Mucosa of rectum (tissue), 2 donors: ENCODE measurements around the gene AKAP10.
A peak's percentile ranks its signal among the peaks of the same experiment; 100 is the strongest.
"Not testable (repeated sequence)": the region's sequence is repeated elsewhere in the genome, so short reads cannot be mapped to it uniquely, and the experiment has no call there.

Experiments used
- H3K27ac ChIP-seq, 2 donors: one replicate each; pipeline ENCODE4 v1.7.0; 2013; ENCODE audit warnings: inconsistent platforms in 2 of 2, low read depth in 2 of 2, low read length in 2 of 2
- H3K27me3 ChIP-seq, 2 donors: one replicate each; pipeline ENCODE4 v1.7.0; 2013; ENCODE audit warnings: low read length in 2 of 2; ENCODE audit not compliant: control insufficient read depth in 2 of 2, insufficient read depth in 2 of 2
- H3K36me3 ChIP-seq, 2 donors: one replicate each; pipeline ENCODE4 v1.7.0; 2013; ENCODE audit warnings: low read length in 2 of 2; ENCODE audit not compliant: control insufficient read depth in 2 of 2, insufficient read depth in 2 of 2
- H3K4me1 ChIP-seq, 2 donors: one replicate each; pipeline ENCODE4 v1.7.0; 2013; ENCODE audit warnings: low read length in 2 of 2, mild to moderate bottlenecking in 1 of 2; ENCODE audit not compliant: control insufficient read depth in 2 of 2, insufficient read depth in 2 of 2
- H3K4me3 ChIP-seq, 2 donors: one replicate each; pipeline ENCODE4 v1.7.0; 2013; ENCODE audit warnings: low read length in 2 of 2
- H3K9ac ChIP-seq, 2 donors: one replicate each; pipeline ENCODE4 v1.7.0; 2013; ENCODE audit warnings: low read length in 2 of 2, low read depth in 1 of 2, mild to moderate bottlenecking in 1 of 2
- H3K9me3 ChIP-seq, 2 donors: one replicate each; pipeline ENCODE4 v1.7.0; 2013; ENCODE audit warnings: low read length in 2 of 2; ENCODE audit not compliant: control insufficient read depth in 2 of 2
- donor health status: healthy.
- donor health status: Normal muscosa, but diverticular disease.

AKAP10 gene

GRCh38 chr17:19873346-19873745 lies 104.3 kb downstream of the AKAP10 start:
- no peak overlapping the region for H3K27ac ChIP-seq
- no peaks in the 10 kb centered on the region for H3K36me3 ChIP-seq
- no peaks in the 10 kb centered on the region for H3K4me1 ChIP-seq
- H3K27me3 ChIP-seq: no peaks in the 10 kb centered on the region
- H3K9me3 ChIP-seq: no peaks in the 10 kb centered on the region
- H3K9ac ChIP-seq: no peak overlapping the region
- no peak overlapping the region for H3K4me3 ChIP-seq

- H3K9ac ChIP-seq: peak overlapping the region in 1 of 2 donors; percentile 79
- H3K9me3 ChIP-seq: no peaks in the 10 kb centered on the region
- H3K36me3 ChIP-seq: no peaks in the 10 kb centered on the region
- H3K27ac ChIP-seq: peak overlapping the region in 1 of 2 donors; percentile 63
- H3K4me1 ChIP-seq: peaks cover 4 to 7% of the 10 kb centered on the region in 2 donors
- no peaks in the 10 kb centered on the region for H3K27me3 ChIP-seq
- H3K4me3 ChIP-seq: peak overlapping the region; percentile 73 to 80
These were observed 109.6 kb downstream of the AKAP10 start for GRCh38 chr17:19868079-19868395.

GRCh38 chr17:19867329-19868078 lies 110.1 kb downstream of the AKAP10 start, which contains the start of gene ULK2:
Gene ULK2 (minus strand): TSS chr17:19867936. CDS start chr17:19867417, 519 bp downstream.
- peak within 1 kb of the TSS; percentile 48 to 63 for H3K27ac ChIP-seq
- no peaks in the 10 kb centered on the region for H3K36me3 ChIP-seq
- H3K9me3 ChIP-seq: no peaks in the 10 kb centered on the region
- H3K9ac ChIP-seq: peak within 1 kb of the TSS; percentile 68 to 79
- H3K27me3 ChIP-seq: no peaks in the 10 kb centered on the region
- peaks cover 4 to 7% of the 10 kb centered on the region in 2 donors for H3K4me1 ChIP-seq
- H3K4me3 ChIP-seq: peak within 1 kb of the TSS; percentile 73 to 80

GRCh38 chr17:19867079-19867328 lies 110.6 kb downstream of the AKAP10 start:
- Histone ChIP-seq H3K27me3 (no peaks in the 10 kb centered on the region), H3K9ac (peak overlapping the region; percentile 68 to 79), H3K9me3 (no peaks in the 10 kb centered on the region), H3K36me3 (no peaks in the 10 kb centered on the region), H3K4me1 (peaks cover 4 to 7% of the 10 kb centered on the region in 2 donors), H3K4me3 (peak overlapping the region; percentile 73 to 80), H3K27ac (peak overlapping the region; percentile 48 to 63)

- H3K27me3 ChIP-seq: no peaks in the 10 kb centered on the region
- no peak overlapping the region for H3K4me3 ChIP-seq
- H3K9me3 ChIP-seq: no peaks in the 10 kb centered on the region
- peaks cover 4 to 7% of the 10 kb centered on the region in 2 donors for H3K4me1 ChIP-seq
- no peak overlapping the region for H3K9ac ChIP-seq
- no peak overlapping the region for H3K27ac ChIP-seq
- no peaks in the 10 kb centered on the region for H3K36me3 ChIP-seq
These were observed 112.6 kb downstream of the AKAP10 start for GRCh38 chr17:19865021-19865420.

- H3K9me3 ChIP-seq, H3K4me3 ChIP-seq, H3K9ac ChIP-seq, H3K4me1 ChIP-seq, H3K27ac ChIP-seq, H3K36me3 ChIP-seq, H3K27me3 ChIP-seq: not testable (repeated sequence)
These were observed 116.9 kb downstream of the AKAP10 start for GRCh38 chr17:19860647-19861177.

GRCh38 chr17:19857640-19858039 lies 120.0 kb downstream of the AKAP10 start:
- Histone ChIP-seq H3K27me3 (no peaks in the 10 kb centered on the region), H3K4me3 (no peak overlapping the region), H3K9me3 (no peaks in the 10 kb centered on the region), H3K27ac (no peak overlapping the region), H3K4me1 (no peaks in the 10 kb centered on the region), H3K36me3 (no peaks in the 10 kb centered on the region), H3K9ac (no peak overlapping the region)
